Body of pancreas (tissue), 4 donors: ENCODE data around the gene DIP2B. TPM values are rescaled to one million over a fixed set of nuclear protein-coding genes. Genes with fewer than 3 reads are reported as not detected.

Experiments
- ATAC-seq: fragments of 150-250 bp; one replicate; pipeline ENCODE4 v1.9.1; 2016
- DNase-seq, 4 donors: peaks; one replicate each; pipeline ENCODE4 v3.0.0-alpha.2; 2019
- H3K27ac ChIP-seq, 4 donors: fragments of 200-600 bp; sonication (generic); 1 replicate in 3 of 4; 2 replicates in 1 of 4; pipeline versions ENCODE4 v1.5.1 to v1.6.1; 2016 to 2019; ENCODE audit warnings: mild to moderate bottlenecking in 1 of 4, mixed read lengths in 1 of 4, moderate library complexity in 1 of 4
- H3K27me3 ChIP-seq, 2 donors: fragments of 200-600 bp; sonication (generic); one replicate each; pipeline ENCODE4 v1.6.0; 2016; ENCODE audit warnings: mild to moderate bottlenecking in 1 of 2
- H3K36me3 ChIP-seq, 2 donors: fragments of 200-600 bp; sonication (generic); replicated peaks in 1 of 2; 2 replicates each; pipeline ENCODE4 v1.5.1; 2016; ENCODE audit warnings: low read depth in 2 of 2; ENCODE audit not compliant: insufficient read depth in 1 of 2
- H3K4me1 ChIP-seq: fragments of 200-600 bp; sonication (generic); one replicate; pipeline ENCODE4 v1.6.0; 2016
- H3K4me3 ChIP-seq, 2 donors: fragments of 200-600 bp; sonication (generic); 1 replicate in 1 of 2; 2 replicates in 1 of 2; pipeline ENCODE4 v1.5.1; 2016 to 2019
- H3K9me3 ChIP-seq, 3 donors: fragments of 200-600 bp; sonication (generic); 1 replicate in 2 of 3; 2 replicates in 1 of 3; pipeline ENCODE4 v1.5.1; 2016
- CTCF ChIP-seq, 7 experiments: fragments of 450-650 bp in 4 of 7; fragments of 200-600 bp in 3 of 7; sonication (generic) in 3 of 7; IDR thresholded peaks; one replicate each; pipeline ENCODE4 v1.5.1; 2016 to 2019; ENCODE audit warnings: antibody characterized with exemption in 7 of 7
- POLR2A ChIP-seq, 3 donors: fragments of 450-650 bp; IDR thresholded peaks; one replicate each; pipeline ENCODE4 v1.6.1; 2016; ENCODE audit warnings: antibody characterized with exemption in 3 of 3, mild to moderate bottlenecking in 2 of 3
- WGBS, 2 donors: methylation state at CpG; one replicate each; pipeline ENCODE4 v1.1.5; 2017; 5-methylcytosine and 5-hydroxymethylcytosine counted together
- intact Hi-C: fragments of 100-400 bp; cut with DNase I; formaldehyde crosslinking; loops from one replicate; pipeline ENCODE4 v1.15.1; 2023
- total RNA-seq, 2 donors: library from RNA; depleted of rRNA; stranded (reverse); fragments of >200 nt; gene quantifications; one replicate each; pipeline ENCODE4 v1.1.0, GENCODE V29; 2016

The DIP2B gene
- total RNA-seq, 2 donors from 2014 or later, result 15.8 to 28.7 TPM

GRCh38 chr12:50604640-50604920, 99.8 kb downstream of the DIP2B start:
- ATAC-seq, result no peak
- WGBS, 2 donors, result 56 to 65% methylated on average over 1 of the region's 1 CpG
- no peaks in the 10 kb centered on the region for H3K36me3 ChIP-seq
- peaks cover 25% of the 10 kb centered on the region for H3K4me1 ChIP-seq
- H3K9me3 ChIP-seq, result no peaks in the 10 kb centered on the region
- H3K27ac ChIP-seq, result no peak overlapping the region
- intact Hi-C loops, result no loop called here
- no peak overlapping the region for H3K4me3 ChIP-seq
- DNase-seq, result no peak
- no peaks in the 10 kb centered on the region for H3K27me3 ChIP-seq
- TF ChIP-seq POLR2A (IDR thresholded peaks at IDR 0.05) (no peak), CTCF (IDR thresholded peaks at IDR 0.05) (no peak)

- intact Hi-C loops, result no loop called here
- TF ChIP-seq CTCF (IDR thresholded peaks at IDR 0.05) (no peak), POLR2A (IDR thresholded peaks at IDR 0.05) (no peak)
- ATAC-seq (no peak), DNase-seq (no peak)
- Histone ChIP-seq H3K27me3 (no peaks in the 10 kb centered on the region), H3K4me3 (no peak overlapping the region), H3K9me3 (no peaks in the 10 kb centered on the region), H3K27ac (no peak overlapping the region), H3K36me3 (no peaks in the 10 kb centered on the region), H3K4me1 (peaks cover 17% of the 10 kb centered on the region)
- 70 to 75% methylated on average over 5 of the region's 5 CpGs for WGBS, 2 donors
These were observed 102.0 kb downstream of the DIP2B start for GRCh38 chr12:50606675-50607375.

GRCh38 chr12:50609292-50609874, 104.6 kb downstream of the DIP2B start:
- Histone ChIP-seq H3K9me3 (no peaks in the 10 kb centered on the region), H3K27ac (no peak overlapping the region), H3K4me1 (peaks cover 21% of the 10 kb centered on the region), H3K36me3 (no peaks in the 10 kb centered on the region), H3K27me3 (no peaks in the 10 kb centered on the region), H3K4me3 (no peak overlapping the region)
- 85 to 88% methylated on average over 3 of the region's 3 CpGs for WGBS, 2 donors
- no peak for DNase-seq
- TF ChIP-seq POLR2A (IDR thresholded peaks at IDR 0.05), result no peak
- ATAC-seq, result no peak
- intact Hi-C loops, result no loop called here

- Histone ChIP-seq H3K9me3 (no peaks in the 10 kb centered on the region), H3K4me1 (peaks cover 19% of the 10 kb centered on the region), H3K27ac (no peak overlapping the region), H3K27me3 (no peaks in the 10 kb centered on the region), H3K36me3 (no peaks in the 10 kb centered on the region), H3K4me3 (no peak overlapping the region)
- WGBS, 2 donors, result 92 to 100% methylated on average over 1 of the region's 1 CpG
- no peak for DNase-seq
- ATAC-seq, result no peak
- no peak for TF ChIP-seq POLR2A (IDR thresholded peaks at IDR 0.05)
- TF ChIP-seq CTCF (IDR thresholded peaks at IDR 0.05), result no peak
- intact Hi-C loops, result no loop called here
These were observed 105.4 kb downstream of the DIP2B start for GRCh38 chr12:50610171-50610570.

GRCh38 chr12:50611021-50611744, 106.4 kb downstream of the DIP2B start:
- Histone ChIP-seq H3K4me3 (no peak overlapping the region), H3K4me1 (peaks cover 17% of the 10 kb centered on the region), H3K27me3 (no peaks in the 10 kb centered on the region), H3K27ac (no peak overlapping the region), H3K9me3 (no peaks in the 10 kb centered on the region), H3K36me3 (no peaks in the 10 kb centered on the region)
- TF ChIP-seq CTCF (IDR thresholded peaks at IDR 0.05) (no peak), POLR2A (IDR thresholded peaks at IDR 0.05) (no peak)
- ATAC-seq (no peak), DNase-seq (no peak)
- intact Hi-C loops, result no loop called here
- 77 to 87% methylated on average over 10 of the region's 10 CpGs for WGBS, 2 donors
